ENCODE data around the gene RPLP2.

The RPLP2 gene

GRCh38 chr11:821512-822371 is 12.0 kb downstream of the RPLP2 start:
- no peak overlapping the region for H3K4me3 ChIP-seq (ENCODE audit: low read depth, low read length)

GRCh38 chr11:823441-824291 is 13.9 kb downstream of the RPLP2 start:
- no peak overlapping the region for H3K4me3 ChIP-seq (ENCODE audit: low read depth, low read length)

GRCh38 chr11:824292-824880 is 14.6 kb downstream of the RPLP2 start:
- no peak overlapping the region for H3K4me3 ChIP-seq (ENCODE audit: low read depth, low read length)

- no peak overlapping the region for H3K4me3 ChIP-seq (ENCODE audit: low read depth, low read length)
These were observed 15.2 kb downstream of the RPLP2 start for GRCh38 chr11:824942-825341.

- no peak overlapping the region for H3K4me3 ChIP-seq (ENCODE audit: low read depth, low read length)
These were observed 15.8 kb downstream of the RPLP2 start for GRCh38 chr11:825366-826226.

GRCh38 chr11:826227-826621 is 16.5 kb downstream of the RPLP2 start:
- H3K4me3 ChIP-seq (ENCODE audit: low read depth, low read length), result no peak overlapping the region

GRCh38 chr11:826836-827145 is 17.0 kb downstream of the RPLP2 start:
- H3K4me3 ChIP-seq (ENCODE audit: low read depth, low read length), result peak overlapping the region; percentile 35

GRCh38 chr11:827146-827896 is 17.6 kb downstream of the RPLP2 start:
- peak overlapping the region; percentile 35 for H3K4me3 ChIP-seq (ENCODE audit: low read depth, low read length)

- H3K4me3 ChIP-seq (ENCODE audit: low read depth, low read length), result peak within 1 kb of the TSS; percentile 35
These were observed 18.1 kb downstream of the RPLP2 start, which contains the start of gene CRACR2B for GRCh38 chr11:827897-828192. Gene CRACR2B (plus strand): TSS chr11:827919. CDS start chr11:828608, 689 bp downstream.

- no peak overlapping the region for H3K4me3 ChIP-seq (ENCODE audit: low read depth, low read length)
These were observed 18.9 kb downstream of the RPLP2 start for GRCh38 chr11:828506-829175.

GRCh38 chr11:829176-829846 is 19.5 kb downstream of the RPLP2 start:
- peak overlapping the region; percentile 27 for H3K4me3 ChIP-seq (ENCODE audit: low read depth, low read length)

- peak overlapping the region; percentile 27 for H3K4me3 ChIP-seq (ENCODE audit: low read depth, low read length)
These were observed 20.1 kb downstream of the RPLP2 start for GRCh38 chr11:829847-830294.

- H3K4me3 ChIP-seq (ENCODE audit: low read depth, low read length), result peak overlapping the region; percentile 27
These were observed 20.7 kb downstream of the RPLP2 start for GRCh38 chr11:830295-831117.

- H3K4me3 ChIP-seq (ENCODE audit: low read depth, low read length), result no peak overlapping the region
These were observed 21.5 kb downstream of the RPLP2 start for GRCh38 chr11:831118-831864.

- peak overlapping the region; percentile 22 for H3K4me3 ChIP-seq (ENCODE audit: low read depth, low read length)
These were observed 22.3 kb downstream of the RPLP2 start for GRCh38 chr11:831961-832528.

- peak within 1 kb of the TSS; percentile 57 for H3K4me3 ChIP-seq (ENCODE audit: low read depth, low read length)
These were observed 22.9 kb downstream of the RPLP2 start, which contains the start of gene CD151 for GRCh38 chr11:832529-833113. Gene CD151 (plus strand): TSS chr11:832952. CDS start chr11:836070, 3,118 bp downstream.

All from iPS-11a (cell line).